Prostate gland (tissue), 2 donors: ENCODE data around the gene ORAI1.

Experiments
- POLR2A ChIP-seq: fragments of 450-650 bp; IDR thresholded peaks from one replicate; pipeline ENCODE4 v1.6.1; 2016; ENCODE audit warnings: antibody characterized with exemption, mild to moderate bottlenecking
- TF ChIP-seq, protein P1 (sequence below), 4 experiments: fragments of 200-600 bp in 2 of 4; fragments of 450-650 bp in 2 of 4; sonication (generic) in 2 of 4; IDR thresholded peaks; 1 replicate in 3 of 4; 2 replicates in 1 of 4; pipeline ENCODE4 v1.5.1; 2016 to 2019; ENCODE audit warnings: antibody characterized with exemption in 4 of 4, mild to moderate bottlenecking in 2 of 4, moderate library complexity in 2 of 4

DNA sequence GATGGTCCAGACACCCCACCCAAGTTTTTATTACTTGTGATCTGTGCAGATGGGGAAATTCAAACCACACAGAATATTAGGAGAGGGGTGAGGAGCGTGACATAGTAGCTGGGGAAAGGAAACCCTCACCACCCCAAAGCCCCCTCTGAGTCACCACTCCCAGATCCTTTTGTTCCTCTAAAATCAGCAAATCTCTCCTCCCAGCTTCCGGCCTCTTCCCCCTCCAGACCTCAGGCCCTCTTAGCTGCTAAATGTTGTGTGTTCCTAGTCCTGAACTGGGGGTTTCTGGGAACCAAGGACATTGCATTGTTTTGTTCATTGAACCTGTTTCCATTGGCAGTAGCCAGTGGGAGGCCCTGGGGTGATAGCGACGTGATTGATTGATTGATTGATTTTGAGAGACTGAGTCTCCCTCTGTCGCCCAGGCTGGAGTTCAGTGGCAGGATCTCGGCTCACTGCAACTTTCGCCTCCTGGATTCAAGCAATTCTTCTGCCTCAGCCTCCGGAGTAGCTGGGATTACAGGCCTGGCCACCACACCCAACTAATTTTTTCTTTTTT is 5.9 kb upstream of the ORAI1 start:
- TF ChIP-seq, protein P1, sequence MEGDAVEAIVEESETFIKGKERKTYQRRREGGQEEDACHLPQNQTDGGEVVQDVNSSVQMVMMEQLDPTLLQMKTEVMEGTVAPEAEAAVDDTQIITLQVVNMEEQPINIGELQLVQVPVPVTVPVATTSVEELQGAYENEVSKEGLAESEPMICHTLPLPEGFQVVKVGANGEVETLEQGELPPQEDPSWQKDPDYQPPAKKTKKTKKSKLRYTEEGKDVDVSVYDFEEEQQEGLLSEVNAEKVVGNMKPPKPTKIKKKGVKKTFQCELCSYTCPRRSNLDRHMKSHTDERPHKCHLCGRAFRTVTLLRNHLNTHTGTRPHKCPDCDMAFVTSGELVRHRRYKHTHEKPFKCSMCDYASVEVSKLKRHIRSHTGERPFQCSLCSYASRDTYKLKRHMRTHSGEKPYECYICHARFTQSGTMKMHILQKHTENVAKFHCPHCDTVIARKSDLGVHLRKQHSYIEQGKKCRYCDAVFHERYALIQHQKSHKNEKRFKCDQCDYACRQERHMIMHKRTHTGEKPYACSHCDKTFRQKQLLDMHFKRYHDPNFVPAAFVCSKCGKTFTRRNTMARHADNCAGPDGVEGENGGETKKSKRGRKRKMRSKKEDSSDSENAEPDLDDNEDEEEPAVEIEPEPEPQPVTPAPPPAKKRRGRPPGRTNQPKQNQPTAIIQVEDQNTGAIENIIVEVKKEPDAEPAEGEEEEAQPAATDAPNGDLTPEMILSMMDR (IDR thresholded peaks at IDR 0.05): no peak
- no peak for TF ChIP-seq POLR2A
